PC-3 (cell line): Measurements from ENCODE around the gene BCAT1.

ENCODE experiments used
- EZH2phosphoT487 ChIP-seq: fragments of 300-600 bp; sonication (generic); IDR thresholded peaks from 2 replicates; pipeline ENCODE4 v1.6.1; 2018; ENCODE audit warnings: mild to moderate bottlenecking, antibody characterized with exemption, low read length, borderline replicate concordance
- TF ChIP-seq, protein P1 (sequence below): fragments of 300-600 bp; sonication (generic); conservative IDR thresholded peaks from 2 replicates; pipeline ENCODE4 v1.5.1; 2017; ENCODE audit warnings: antibody characterized with exemption, low read depth, mild to moderate bottlenecking, low read length

DNA sequence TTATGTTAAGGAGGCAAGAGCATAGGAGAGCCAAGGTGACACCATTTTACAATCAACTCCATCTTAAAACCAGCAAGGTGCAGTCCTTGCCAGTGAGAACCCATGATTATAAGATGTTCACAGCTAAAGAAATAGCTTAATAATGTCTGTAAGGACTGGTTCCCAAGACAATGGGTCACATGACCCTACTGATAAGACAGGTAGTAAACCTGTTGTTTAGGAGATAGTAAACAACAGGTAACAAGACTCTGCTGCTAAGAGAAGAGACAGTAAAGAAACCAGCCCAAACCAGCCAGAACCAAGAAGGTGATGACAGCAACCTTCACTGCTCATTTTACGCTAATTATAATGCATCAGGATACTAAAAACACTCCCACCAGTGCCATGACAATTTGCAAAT lies 23.2 kb upstream of the BCAT1 start:
- no peak for TF ChIP-seq EZH2phosphoT487
- TF ChIP-seq, protein P1, sequence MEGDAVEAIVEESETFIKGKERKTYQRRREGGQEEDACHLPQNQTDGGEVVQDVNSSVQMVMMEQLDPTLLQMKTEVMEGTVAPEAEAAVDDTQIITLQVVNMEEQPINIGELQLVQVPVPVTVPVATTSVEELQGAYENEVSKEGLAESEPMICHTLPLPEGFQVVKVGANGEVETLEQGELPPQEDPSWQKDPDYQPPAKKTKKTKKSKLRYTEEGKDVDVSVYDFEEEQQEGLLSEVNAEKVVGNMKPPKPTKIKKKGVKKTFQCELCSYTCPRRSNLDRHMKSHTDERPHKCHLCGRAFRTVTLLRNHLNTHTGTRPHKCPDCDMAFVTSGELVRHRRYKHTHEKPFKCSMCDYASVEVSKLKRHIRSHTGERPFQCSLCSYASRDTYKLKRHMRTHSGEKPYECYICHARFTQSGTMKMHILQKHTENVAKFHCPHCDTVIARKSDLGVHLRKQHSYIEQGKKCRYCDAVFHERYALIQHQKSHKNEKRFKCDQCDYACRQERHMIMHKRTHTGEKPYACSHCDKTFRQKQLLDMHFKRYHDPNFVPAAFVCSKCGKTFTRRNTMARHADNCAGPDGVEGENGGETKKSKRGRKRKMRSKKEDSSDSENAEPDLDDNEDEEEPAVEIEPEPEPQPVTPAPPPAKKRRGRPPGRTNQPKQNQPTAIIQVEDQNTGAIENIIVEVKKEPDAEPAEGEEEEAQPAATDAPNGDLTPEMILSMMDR: no peak
